Glomerular visceral epithelial cell (primary cell): ENCODE results near the gene MYRFL.

ENCODE experiments used
- DNase-seq: peaks from one replicate; pipeline ENCODE4 v3.0.0-alpha.2; 2016; ENCODE audit errors: extremely low spot score

The MYRFL gene

DNA sequence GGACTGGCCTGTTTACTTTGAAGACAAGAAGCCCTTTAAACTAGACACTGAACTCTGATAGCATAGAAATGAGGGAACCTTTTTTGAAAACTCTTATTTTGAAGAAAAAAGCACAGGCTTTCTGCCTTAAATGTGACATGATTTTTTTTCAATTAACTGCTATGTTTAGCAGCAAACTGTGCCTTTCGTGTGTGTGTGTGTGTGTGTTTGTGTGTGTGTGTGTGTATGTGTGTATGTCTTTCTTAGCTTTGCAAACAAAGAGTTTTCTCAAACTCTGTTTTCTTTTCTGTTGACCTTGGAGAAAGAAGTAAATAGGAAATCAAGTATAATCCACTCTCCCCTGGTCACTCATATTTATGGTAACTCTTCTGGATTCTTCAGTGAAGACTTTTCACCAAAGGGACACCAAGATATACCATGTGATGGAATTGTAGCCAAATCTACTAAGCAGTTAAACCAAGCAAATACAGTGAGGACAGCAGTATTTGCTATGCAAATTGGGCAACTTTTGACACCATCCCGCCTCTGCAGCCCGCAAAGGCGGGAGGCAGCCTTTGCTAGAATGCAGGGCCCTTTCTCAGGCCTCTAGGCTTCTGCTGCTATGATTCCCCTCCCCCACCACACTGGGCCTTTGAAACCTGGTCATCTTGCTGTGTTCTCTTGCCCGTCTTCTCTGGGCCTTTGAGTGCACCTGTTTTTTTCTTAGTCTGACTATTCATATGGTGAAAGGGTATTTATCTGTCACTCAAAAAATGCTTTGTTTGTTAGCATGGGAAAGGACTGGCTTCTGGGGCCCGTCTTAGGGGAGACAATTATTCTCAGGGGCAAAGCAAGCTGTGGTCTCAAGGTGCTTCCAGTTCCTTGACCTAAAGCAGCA, 107.9 kb downstream of the MYRFL start:
- no peak for DNase-seq

DNA sequence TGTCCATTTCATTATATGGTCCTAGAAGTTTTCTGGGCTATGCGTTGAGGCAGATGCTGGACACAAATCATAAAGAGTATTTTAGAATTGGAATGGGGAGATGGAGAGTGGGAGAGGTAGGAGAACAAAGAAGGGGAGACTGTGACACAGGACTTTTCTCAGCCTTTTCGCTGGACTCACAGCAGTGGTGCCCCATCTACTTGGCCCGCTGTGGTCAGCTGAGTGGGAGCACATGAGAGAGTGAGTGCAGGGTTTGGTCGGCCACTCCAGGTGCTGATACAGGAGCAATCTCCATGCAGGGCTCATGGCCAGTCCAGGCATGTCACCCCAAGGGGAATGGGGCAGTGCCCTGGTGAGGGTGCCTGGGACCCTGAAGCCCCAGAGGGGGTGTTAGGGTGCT, 109.0 kb downstream of the MYRFL start:
- no peak for DNase-seq

DNA sequence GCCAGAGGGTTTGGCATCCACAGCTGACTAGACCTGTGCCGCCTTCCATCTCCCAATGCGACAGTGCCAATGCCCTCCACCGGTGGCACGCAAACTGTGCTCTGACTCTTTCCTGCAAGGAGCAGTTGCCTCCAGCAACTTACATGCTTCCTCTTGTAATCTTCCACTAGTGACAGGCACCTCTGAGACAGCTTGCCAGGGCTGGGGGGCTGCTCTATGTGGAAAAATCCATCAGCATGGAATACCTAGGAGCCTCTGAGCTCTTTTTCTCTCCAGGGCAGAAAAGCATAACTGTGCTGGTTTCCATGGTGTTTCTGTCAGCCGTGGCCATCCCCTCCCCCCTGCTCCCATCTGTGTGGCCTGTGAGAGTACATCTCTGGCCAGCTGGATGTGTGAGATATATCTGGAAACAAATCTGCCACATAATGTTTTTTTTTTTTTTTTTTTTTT, 110.6 kb downstream of the MYRFL start:
- no peak for DNase-seq

GRCh38 chr12:69936214-69936731, 111.2 kb downstream of the MYRFL start:
- no peak for DNase-seq

- DNase-seq, result no peak
These were observed 111.7 kb downstream of the MYRFL start for GRCh38 chr12:69936766-69937165.

DNA sequence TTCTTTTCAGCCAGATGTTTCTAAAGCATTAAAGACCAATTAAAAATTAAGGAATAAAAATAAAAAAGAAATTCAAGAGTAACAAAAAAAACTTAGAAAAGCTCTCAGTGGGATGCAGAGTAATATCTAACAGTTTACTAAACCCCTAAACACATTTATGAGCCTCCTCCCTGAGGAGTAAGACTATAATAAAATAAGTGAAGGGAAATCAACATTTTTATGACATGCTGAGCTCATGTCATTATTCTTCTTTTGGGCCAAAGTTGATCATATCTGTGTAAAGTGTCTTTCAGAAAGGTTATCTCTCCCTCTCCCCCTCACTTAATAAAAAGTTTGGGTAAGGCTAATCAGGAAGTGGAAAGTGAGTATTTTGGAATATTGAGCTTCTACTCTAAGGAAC, 122.1 kb downstream of the MYRFL start:
- no peak for DNase-seq

DNA sequence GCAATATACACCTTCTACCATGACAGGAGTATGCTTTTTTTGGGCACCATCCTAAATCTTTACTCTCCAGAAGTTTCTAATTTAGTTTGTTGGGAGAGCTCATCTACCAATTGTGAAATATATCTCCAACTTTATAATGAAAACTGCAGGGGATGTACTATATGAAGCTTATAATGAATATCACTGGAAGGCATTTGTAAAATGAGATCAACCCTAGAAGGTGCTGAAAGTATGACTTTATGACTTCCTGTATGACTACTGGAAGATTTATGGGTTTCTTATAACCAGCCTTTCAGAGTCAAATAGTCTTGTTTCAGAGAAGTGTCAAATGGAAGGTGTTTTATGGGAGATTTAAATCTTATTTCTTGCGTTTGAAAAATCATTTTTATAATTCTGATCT, 122.9 kb downstream of the MYRFL start:
- no peak for DNase-seq

DNA sequence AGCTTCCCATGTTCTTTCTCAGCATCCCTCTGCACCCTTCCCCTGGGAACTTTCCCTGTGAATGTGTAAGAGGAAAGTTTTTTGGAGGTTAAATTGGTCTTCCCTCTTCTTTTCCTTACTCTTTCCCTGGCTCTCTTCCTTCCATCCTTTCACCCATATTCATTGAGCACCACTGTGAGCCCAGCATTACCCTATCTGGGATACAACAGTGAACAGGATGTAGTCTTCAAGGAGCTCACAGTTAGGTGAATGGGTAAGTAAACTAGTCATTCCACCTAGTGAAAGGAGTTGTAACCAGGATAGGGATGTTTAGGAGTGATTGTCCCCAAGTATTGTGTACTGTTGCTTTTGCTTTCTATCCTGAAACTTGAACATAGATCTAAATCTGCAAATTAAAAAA, 123.8 kb downstream of the MYRFL start:
- no peak for DNase-seq

DNA sequence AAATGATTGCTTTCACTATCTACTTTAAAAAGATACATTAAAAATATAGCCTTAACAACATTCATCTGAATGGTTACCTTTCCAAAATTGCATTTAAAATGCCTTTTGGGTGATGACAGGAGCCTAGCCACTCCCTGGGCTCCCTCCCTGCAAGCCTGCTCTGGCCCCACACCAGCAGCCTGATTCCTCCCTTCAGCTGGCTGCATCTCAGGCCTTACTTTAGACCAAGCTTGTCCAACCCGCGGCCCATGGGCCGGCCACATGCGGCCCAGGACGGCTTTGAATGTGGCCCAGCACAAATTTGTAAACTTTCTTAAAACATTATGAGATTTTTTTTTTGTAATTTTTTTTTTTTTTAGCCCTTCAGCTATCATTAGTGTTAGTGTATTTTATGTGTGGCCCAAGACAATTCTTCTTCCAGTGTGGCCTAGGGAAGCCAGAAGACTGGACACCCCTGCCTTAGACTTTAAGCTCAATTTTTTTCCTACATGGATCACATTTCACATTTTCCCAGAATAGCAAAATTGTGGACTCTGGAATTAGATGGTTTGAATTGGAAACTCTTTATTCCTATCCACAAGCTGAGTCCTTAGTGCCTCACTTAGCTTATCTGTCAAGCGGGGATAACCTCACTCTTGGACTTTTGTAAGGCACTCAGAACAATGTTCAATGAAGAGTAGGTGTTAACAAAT, 124.4 kb downstream of the MYRFL start:
- no peak for DNase-seq

GRCh38 chr12:69951108-69951507, 126.1 kb downstream of the MYRFL start:
- no peak for DNase-seq

DNA sequence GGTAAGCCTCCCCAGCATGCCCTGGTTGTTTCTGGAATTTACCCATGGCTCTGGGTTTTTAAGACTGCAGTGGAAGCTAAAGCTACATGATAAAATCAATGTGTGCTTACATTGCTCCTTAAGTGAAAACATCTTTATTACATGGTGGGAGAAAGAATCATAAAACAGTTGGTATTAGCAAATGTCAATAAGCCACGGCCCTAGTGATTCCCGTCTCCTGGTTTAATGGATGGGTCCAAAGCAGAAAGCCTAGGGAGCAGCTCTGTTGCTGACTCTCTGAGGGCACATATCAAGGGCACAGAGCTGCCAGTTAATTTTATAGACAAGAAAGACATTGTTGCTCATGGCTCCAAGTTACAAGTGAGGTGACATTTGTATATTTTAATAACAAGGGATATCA, 127.9 kb downstream of the MYRFL start:
- DNase-seq, result no peak

- DNase-seq, result no peak
These were observed 136.2 kb downstream of the MYRFL start for GRCh38 chr12:69961246-69961645.

DNA sequence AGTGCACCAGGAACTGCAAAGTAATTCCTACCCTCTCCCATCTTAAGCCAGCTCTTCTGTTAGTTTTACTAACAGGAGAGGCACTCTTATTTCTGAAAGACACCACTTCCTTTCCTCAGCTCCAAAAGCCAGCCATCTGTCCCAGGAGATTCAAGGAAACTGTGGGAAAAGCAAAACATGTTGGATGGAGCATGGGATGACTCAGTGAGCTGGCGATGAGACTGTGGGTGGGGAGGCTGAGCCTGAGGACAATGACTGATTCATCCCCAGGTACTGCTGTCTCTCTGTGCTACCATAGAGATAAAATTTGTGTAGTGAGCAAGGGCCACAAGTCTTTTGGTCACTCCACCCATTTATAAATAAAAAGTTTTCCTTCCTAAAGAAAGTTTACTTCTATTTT, 141.4 kb downstream of the MYRFL start:
- DNase-seq, result peak; percentile 56

GRCh38 chr12:69966839-69967238, 141.8 kb downstream of the MYRFL start:
- no peak for DNase-seq

DNA sequence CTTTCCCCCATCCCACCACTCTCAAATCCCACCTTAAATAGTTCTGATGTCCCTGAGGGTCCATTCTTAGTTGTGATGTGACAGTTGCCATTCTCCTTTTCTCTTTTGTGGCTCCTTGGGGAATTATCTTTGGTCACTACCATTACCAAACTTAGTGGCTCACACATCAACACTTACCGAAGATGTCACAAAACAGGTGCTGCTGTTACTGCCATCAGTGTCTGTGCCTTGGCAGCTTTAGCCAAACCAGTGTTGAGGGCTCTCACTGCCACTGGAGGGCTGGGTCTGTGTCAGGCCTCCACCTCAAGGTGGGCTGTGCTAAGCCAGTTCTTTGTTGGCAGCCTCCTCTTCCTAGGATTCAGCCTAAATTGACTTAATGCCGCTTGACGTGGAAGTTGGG, 144.0 kb downstream of the MYRFL start:
- no peak for DNase-seq

- no peak for DNase-seq
These were observed 147.1 kb downstream of the MYRFL start for GRCh38 chr12:69972136-69972535.

DNA sequence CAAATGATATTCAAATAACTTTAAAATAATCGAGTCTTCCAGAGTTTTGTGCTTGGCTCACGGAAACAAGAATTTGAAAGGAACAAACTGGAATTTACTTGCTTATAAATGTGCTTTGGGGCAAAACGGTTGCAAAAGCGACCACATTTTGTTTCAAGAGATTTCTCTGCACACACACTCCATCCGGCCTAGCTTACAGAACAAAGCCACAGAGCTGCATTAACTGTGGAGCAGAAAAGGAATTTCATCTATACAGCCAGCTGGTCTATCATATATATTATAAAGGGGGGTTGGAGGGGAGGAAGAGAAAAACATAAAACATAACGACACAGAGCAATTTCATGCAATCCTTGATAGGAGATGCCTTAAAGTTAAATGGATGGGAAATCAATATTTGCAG, 153.0 kb downstream of the MYRFL start:
- DNase-seq, result no peak

DNA sequence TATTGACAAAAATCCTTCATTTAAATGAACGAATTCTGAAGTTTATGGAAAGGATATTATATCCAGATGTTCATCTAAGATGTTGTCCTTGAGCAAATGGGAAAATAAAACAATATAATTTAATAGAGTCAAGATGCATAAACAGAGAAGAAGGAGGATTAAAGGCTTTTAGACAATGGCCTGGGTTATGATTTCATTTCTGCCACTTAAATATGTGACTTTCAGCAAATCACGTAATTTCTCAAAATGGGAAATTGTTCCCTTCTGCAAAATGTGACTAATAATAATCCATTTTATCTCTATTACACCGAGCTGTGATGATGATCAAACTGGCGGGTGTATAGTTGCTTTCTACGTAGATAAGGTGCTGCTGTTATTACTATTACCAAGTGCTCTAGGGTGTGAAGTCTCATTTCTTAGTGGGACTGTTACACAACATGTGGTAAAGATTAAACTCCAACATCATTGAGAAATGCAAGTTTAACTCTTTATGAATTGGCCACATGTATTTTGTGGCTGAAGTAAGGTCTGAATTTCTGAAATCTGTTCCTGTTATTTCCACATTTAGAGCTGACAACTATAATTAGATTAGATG, 157.0 kb downstream of the MYRFL start:
- no peak for DNase-seq

- DNase-seq, result no peak
These were observed 159.2 kb downstream of the MYRFL start for GRCh38 chr12:69984241-69984640.

GRCh38 chr12:69985656-69986055, 160.6 kb downstream of the MYRFL start:
- peak; percentile 11 for DNase-seq

GRCh38 chr12:69986114-69986513, 161.1 kb downstream of the MYRFL start:
- DNase-seq, result no peak

GRCh38 chr12:69987579-69988091, 162.6 kb downstream of the MYRFL start:
- DNase-seq, result peak; percentile 57
